DMS79 treated with DMSO at 0.1 percent for 48 hours (cell line): ENCODE results near the gene TBC1D19.

Experiments used
- DNase-seq: peaks from one replicate; lab custom pipeline; 2025; lab: John Stamatoyannopoulos, UW

The TBC1D19 gene

DNA sequence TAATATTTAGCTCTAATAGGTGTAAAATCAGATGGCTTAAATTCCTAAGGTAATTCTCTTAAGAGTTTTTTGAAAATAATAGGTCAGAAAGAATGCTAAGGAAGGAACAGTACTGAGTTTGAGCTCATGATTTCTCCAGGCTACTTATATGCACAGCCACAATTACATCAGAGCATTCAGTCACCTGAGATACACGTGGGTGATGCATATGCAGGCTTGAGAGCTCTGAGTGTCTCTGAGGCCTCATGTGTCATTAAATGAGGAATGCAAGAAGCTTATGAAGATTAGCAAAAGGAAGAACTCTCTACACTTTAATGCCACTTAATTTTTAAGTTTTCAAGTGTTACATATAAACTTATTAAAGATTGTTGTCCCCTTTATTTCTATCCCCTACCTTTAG is 152.7 kb downstream of the TBC1D19 start:
- no peak for DNase-seq

DNA sequence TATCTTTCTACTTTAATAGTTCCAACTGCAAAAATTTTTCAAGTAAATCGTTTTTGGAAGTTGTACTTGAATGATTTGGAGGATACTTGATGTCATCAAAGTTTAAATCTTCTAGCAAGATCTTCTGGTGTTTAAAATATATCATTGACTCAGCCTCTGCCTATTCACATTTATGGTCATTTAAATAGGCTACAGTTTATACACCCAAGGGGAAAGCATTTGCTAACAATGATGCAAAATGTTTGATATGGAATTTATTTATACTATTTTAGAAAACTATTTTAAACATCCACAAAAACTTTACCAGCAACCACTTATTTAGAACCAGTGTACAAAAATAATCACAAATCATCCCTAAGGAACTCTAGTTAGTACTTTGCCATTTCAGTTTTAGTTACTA is 153.5 kb downstream of the TBC1D19 start:
- no peak for DNase-seq

DNA sequence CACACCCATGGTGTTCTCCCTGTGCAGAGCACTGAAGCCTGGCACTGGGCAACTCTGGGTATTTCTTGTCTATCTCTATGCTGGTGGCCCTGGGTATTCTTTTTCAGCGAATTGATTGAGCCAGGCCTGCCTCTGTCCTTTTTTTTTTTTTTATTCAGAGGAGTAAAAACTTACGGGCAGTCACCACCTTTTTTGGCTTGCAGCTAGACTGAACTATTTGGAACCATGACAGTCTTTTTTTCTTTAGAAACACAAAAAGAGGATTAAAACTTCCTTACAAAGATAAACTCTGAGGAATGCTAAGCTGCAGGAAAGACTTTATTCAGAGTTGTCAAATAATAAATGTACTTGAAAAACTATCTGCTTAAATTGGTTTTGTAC is 157.6 kb downstream of the TBC1D19 start:
- no peak for DNase-seq

DNA sequence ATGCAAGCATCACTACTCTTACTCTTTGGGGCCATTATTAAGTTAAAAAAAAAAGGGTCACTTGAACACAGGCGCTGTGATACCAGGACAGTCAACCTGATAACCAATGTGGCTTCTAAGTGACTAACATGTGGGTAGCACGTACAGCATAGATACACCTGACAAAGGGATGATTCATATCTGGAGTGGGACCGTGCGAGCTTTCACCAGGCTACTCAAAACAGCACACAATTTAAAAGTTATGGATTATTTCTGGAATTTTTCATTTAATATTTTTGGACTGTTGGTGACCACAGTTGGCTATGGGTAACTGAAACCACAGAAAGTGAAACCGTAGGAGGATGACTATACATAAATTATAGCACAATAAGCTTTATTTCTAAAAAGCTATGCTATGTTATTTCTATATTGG is 162.9 kb downstream of the TBC1D19 start:
- no peak for DNase-seq

DNA sequence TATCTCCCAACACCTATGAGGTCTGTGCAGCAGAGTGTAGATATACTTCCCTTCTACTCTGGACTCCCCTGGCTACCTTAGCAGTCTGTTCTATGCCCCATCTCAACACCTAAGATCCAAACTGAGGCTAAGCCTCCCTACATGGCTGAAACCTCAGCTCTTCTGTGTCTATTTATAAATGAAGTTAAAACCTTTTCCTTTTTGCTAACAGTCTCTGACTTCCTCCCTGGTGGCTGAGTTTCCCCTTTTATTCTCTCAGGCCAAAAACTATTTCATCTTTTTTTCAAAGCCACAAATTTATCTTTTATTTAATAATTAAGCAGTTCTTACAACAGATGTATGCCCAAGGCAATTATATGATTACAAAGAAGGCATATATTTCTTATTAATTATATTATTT is 164.9 kb downstream of the TBC1D19 start:
- no peak for DNase-seq

DNA sequence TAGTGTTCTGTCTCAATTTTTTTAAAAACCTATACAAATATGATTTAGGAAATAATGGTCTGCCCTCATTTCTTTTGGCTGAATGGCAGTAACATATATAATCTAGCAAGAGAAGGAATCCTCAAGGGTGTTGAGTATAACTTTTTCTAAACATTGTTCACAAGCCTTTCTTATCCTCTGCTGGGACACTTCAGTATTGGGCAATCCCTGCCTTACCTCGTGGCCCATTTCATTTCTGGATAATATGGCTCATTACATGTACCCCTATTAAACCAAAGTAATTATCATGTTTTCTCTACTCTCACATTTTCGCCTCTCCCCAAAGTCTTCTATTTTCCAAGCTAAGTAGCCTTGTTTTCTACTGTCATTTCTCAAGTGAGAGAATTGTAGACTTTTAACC is 166.0 kb downstream of the TBC1D19 start:
- DNase-seq = no peak

DNA sequence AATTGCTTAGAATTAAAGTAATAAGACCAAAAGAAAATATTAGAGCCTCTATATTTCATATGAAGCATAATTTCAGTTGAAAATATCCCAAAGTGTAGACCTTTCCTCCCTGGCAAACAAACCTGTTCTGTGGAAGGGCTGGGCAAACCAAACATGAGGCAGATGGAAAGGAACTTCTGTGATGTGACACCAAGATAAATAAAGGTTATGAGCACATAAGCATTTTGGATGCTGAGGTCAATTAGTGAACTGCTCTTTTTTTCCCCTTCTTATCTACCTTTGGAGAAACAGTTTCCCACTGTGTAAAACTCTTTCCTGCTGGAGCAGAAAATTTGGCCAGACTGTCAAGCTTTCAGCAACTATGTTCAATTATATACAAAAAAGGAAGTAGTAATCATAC is 167.1 kb downstream of the TBC1D19 start:
- DNase-seq = no peak

DNA sequence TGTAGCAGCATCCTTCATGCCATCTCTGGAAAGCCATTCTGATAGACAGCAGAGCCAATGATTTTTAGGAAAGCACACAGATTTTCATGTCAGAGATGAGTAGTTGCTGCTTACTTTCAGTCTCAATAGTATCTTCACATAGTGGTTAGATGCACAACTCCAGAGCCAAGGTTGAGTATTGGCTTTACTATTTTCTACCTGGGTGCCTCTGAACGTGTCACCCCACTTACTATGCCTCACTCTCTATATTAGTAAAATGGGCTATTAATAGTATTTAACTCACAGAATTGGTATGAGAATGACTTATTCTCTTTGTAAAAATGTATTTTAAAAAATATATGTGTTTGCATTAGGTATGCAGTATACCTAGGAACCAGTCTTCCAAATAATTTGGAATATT is 168.0 kb downstream of the TBC1D19 start:
- no peak for DNase-seq

DNA sequence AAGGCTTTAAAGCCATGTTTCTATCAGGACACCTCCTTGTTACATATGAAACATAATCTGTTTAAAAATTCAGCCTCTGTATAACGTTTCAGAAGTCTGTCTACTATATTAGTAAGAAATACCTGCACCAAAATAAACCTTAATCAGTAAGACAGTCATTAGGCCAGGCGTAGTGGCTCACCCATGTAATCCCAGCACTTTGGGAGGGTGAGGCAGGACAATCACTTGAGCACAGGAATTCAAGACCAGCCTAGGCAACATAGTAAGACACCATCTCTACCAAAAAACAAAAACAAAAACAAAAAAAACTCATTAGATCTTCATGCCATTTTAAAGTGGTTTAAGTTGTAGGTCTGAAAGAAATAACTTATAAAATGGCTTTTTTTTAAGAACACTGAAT is 169.3 kb downstream of the TBC1D19 start:
- DNase-seq = no peak

DNA sequence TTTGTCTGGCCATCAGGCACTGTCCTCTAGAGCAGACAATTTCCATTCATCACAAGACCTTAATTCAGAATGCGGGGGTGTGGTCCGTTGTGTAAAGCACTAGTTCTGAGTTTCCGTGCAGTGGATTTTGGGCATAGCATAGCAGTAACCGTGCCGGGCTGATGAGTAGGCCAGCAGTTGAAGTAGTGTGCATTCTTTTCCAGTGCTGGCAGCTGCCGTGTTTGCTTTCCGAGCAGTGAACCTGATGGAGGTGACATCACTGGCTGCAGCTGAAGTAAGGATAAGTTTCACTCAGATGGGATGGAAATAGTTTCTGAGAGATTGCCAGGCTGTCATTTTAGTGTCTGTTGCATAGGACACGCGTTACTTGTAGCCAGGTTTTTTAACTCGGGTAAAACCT is 169.7 kb downstream of the TBC1D19 start:
- DNase-seq = no peak

DNA sequence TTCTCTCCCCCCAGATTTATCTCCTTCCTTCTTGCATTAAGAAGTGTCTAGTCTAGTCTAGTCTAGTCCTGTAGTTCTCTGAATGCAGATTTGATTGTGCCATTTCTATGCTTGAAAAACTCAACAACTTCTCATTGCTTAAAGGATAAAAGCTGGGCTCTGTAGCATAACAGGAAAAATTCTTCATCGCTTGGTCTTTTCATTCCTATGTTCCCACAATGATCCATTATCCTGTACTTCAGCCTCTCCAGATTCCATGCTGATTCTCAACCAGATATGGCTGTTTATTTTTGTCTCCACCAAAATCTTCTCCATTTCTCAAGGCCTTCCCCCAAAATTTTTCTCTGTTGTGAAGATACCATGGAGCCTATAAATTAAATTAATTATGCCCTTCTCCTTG is 173.9 kb downstream of the TBC1D19 start:
- no peak for DNase-seq

DNA sequence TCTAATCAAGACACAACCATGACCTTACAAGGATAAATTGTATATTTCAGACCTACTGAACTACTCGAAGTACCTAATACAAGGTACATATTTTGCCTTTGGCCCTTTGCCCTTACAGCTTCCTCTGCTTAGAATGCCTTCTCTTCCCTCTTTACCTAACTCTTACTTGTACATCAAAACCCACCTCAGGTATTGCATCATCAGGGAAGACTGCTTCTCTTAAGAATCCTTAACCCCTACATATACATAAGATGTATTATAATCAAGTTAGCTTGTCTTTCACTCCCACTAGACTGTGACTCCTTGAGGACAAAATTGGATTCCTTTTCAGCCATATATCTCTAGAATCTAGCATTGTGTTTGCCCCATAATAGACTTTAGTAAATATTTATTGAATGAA is 175.0 kb downstream of the TBC1D19 start:
- no peak for DNase-seq

DNA sequence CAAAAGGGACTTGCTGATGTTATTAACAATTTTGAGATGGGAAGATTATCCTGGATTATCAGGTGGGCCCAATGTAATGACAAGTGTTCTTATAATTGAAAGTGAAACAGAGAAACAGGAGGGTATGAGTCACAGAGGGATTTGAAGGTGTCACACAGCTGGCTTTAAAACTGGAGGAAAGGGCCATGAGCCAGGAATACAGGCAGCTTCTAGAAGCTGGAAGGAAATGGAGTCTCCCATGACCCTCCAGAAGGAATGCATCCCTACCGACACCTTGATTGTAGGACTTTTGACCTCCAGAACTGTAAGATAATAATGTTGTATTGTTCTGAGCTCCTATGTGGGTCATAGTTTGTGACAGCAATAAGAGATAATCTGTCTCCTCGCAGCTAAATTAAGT is 178.8 kb downstream of the TBC1D19 start:
- no peak for DNase-seq

DNA sequence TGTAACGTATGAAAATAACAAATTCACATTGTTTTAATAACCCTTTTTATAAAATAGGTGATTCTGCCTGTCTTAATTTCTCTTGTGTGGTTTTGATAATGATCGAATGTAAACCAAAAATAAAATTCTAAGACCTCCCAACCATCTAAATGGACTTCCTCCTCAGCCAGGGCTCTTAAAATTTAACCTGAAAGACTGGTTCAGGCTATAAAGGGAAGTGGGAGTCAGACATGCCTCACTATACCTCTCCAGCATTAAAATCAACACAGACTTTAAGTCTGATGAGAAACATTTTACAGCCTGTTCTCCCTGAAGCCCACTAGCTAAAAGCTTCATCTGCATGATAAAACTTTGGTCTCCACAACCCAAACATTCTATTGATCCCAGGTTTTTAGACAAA is 179.2 kb downstream of the TBC1D19 start:
- DNase-seq = no peak

DNA sequence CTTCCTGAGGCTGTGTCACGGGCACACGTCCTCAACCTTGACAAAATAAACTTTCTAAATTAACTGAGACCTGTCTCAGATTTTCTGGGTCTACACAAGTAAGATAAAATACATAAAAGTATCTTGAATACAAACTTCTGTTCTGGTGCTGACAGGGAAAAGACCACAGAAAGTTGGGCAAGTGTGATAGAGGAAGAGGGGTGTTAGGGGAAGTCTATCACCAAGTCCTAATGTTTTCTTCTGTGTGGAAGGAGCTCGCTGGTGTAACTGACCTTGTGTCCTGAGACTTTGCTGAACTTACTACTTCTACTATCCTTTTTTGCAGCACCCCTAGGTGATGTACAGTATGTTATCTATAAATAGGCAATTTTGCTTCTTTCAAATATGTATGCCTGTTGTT is 179.8 kb downstream of the TBC1D19 start:
- DNase-seq = no peak

DNA sequence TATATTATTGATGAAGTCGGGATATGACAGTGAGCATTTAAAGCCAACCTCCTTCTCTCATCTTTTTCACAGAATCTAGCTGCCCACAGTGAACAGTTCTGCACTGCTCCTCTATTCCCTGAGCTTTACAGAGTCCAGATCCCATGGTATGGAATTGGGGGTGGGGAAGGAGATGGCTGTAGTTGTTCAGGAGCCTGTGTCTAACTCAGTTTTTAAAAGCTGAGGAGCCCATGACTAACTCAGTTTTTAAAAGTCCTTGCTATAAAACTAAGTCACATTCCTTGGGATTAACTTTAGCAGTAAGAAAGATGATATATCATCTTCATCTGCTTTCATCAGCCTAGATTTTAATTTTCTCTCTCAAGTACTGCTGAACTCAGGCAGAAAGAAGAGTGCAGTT is 180.3 kb downstream of the TBC1D19 start:
- no peak for DNase-seq

DNA sequence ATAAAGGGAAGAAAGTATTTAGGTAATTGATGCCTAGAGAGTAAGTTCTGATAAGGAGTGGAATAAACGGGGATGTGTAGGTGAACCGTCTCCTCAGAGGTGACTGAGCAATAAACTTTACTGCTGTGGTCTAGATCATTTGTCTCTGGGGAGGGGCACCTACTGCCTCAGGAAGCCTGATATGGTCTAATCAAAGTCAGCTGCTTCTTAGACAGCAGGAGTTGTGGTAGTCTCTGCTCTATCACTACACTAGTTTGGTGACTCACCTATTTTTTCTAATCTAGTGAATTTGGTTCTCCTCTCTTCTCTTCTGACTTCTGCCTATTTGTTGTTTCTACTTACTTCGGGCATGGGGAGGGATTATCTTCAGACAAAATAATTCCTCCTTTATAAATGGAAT is 181.6 kb downstream of the TBC1D19 start:
- no peak for DNase-seq

DNA sequence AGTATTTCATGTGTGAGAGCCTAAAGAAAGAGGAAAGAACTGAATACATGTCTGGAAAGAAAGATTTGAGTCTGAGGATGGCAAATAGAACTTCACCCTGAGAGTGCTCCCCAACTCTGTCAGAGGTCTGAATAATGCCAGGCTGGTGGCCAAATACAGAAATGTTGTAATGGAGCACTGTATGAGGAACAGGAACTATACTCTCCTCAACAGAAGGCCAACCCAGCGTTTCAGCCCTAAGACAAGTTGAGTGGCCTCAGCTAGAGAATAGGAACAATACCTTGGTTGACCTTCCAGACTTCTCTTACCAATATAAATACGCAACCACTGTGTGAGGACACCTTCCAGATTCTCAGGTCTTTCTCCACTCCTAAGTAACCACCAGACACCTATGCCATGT is 182.3 kb downstream of the TBC1D19 start:
- no peak for DNase-seq

DNA sequence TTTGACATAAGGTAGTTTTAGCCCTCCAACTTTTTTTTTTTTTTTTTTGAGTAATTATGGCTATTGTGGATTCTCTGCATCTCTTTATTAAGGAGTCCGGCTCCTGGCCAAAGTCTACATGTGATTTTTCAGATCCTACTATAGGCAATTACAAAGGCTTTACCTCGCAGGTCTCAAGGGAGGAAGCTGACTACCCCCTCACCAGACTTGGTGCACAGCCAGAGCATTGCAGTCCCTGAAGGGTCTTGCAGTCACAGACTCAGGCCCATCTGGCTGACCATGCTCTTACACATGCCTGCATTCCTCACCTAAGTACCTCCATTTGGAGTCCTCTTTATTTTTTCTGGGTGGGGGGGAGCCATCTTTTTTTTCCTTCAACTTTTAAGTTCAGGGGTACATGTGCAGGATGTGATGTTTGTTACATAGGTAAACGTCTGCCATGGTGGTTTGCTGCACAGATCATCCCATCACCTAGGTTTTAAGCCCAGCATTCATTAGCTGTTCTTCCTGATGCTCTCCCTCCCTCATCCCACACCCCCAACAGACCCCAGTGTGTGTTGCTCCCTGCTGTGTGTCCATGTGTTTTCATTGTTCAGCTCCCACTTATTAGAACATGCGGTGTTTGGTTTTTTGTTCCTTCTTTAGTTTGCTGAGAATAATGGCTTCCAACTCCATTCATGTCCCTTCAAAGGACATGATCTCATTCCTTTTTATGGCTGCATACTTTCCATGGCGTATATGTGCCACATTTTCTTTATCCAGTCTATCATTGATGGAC is 188.4 kb downstream of the TBC1D19 start:
- no peak for DNase-seq

DNA sequence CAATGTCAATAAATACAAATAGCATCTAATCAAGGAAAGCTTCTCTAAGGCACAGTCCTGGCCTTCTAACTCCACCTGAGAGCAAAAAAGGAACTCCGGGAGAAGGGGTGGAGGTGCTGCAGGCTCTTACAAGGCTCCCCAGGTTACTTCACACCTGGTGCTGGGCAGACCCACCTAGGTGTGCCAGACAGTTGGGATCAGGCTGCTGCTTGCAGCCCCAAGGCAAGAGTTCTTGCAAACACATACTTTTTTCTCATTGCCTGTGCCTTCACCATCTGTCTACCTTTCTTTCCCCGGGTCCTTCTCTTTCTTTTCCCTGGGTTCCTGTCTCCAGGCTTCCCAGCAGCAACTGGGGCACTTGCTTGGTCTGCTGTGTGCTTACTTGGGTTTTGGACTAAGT is 195.3 kb downstream of the TBC1D19 start:
- DNase-seq = no peak

DNA sequence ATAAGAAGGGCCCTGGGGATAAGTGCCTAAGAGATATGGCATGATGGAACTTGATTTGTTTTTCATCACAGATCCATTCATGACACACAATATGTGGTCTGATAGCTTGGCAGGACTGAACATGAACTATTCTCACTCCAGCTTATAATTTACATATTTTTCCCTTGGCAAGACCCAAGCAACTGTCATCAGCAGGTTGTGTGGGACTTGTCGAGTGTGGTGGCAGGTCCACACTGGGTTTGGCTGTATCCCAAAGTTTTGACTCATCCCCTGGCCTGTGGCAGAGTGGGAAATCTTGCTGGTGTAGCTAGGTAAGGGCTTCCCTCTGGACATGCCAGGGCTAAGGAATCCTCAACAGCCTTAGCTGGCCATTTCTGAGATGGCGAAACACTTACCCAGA is 195.8 kb downstream of the TBC1D19 start:
- no peak for DNase-seq

DNA sequence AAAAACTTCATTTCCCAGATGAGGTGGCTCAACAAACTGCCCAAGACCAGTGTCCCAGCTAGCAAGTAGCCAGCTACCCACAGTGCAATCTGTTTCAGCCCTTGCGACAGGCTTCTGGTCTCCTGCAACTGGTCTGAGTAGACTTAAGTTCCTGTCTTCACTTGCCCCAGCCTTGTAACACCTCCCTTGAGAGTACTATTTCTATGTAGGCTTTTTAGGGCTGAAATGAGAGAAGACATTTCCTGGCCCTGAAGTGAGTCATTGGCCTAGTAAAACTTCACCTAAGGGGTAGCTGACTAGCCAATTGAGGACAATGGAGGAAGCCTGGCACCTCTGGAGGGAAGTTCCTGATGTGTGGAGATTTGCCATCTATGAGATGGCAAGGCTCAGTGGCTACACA is 196.7 kb downstream of the TBC1D19 start:
- no peak for DNase-seq

DNA sequence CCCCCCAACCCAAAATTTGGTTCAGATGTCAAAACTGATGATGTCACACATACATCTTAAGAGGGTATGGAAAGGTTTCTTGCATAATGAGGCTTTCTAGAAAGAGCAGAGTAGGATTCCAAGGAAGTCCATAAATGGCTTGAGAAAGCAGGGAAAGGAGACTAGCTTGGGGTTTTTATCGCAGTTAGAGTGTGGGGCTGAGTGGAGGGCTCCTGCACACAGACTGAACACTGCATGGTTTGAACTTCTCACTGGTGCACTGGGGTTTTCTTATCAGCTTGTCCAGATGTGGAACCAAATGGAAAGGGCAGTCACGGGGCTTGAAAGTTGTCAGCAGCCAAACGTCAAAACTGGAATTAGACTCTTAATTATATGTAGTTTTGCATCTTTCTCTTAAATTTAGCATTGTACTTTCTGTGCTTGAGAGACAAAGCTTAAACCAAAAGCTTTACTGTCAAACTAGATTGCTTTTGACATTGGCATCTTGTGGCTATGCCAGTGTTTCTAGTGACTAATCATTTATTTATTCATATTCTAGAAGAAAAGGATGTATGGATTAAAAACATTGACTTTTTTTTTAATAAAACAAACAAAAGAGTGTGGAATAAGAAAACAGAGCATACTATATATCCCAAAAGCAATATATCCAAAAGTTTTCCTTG is 198.4 kb downstream of the TBC1D19 start:
- no peak for DNase-seq

DNA sequence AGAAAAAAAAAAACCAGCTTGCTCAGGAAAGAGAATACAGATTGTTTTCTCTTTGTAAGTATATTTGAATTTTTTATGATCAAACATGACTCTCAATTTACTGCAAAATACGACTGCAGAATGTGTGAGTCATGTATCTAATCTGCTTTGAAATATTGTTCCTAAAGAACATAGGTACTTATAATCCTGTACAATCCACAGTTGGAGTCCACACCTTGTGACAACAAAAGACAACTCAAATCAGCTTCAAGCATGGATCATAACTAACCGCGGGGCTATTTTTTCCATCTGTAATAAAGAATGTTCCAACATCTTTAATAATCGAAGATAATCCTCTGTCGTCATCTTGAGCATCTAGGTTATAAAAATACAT is 198.9 kb downstream of the TBC1D19 start:
- DNase-seq = no peak
